K562 (cell line): ENCODE results near the gene VWA7. TPM values are rescaled to one million over a fixed set of nuclear protein-coding genes. Genes with fewer than 3 reads are reported as not detected.

Source experiments
- AFF4 ChIP-seq: sonication (generic); formaldehyde crosslinking; IDR thresholded peaks from 2 replicates; pipeline ENCODE4 v1.8.0; 2023; ENCODE audit warnings: mild to moderate bottlenecking, missing genetic modification reagents
- BRF2 ChIP-seq: IDR thresholded peaks from 3 replicates; pipeline ENCODE4 v1.6.1; 2011; ENCODE audit warnings: borderline replicate concordance, mild to moderate bottlenecking; ENCODE audit not compliant: insufficient read length, insufficient read depth
- CREB5 ChIP-seq: fragments of 250-450 bp; sonication (Bioruptor Pico); IDR thresholded peaks from 2 replicates; pipeline ENCODE4 v1.5.0; 2020; ENCODE audit warnings: mild to moderate bottlenecking
- ELK3 ChIP-seq: fragments of 450-650 bp; formaldehyde crosslinking; IDR thresholded peaks from 2 replicates; pipeline ENCODE4 v1.4.0; 2020; ENCODE audit warnings: mild to moderate bottlenecking
- GTF2E2 ChIP-seq: fragments of 200-800 bp; sonication (Bioruptor generic); IDR thresholded peaks from 2 replicates; pipeline ENCODE4 v1.6.1; 2016; ENCODE audit warnings: missing genetic modification characterization, missing compliant biosample characterization
- GTF2F1 ChIP-seq: IDR thresholded peaks from 2 replicates; pipeline ENCODE4 v1.6.1; 2011; ENCODE audit warnings: low read depth, low read length, improper control_type of control experiment
- HMGN3 ChIP-seq: IDR thresholded peaks from 2 replicates; pipeline ENCODE4 v1.6.1; 2011; ENCODE audit warnings: borderline replicate concordance, low read depth, mild to moderate bottlenecking, mixed read lengths, low read length; ENCODE audit not compliant: insufficient read length; ENCODE audit errors: extremely low read depth
- POU5F1 ChIP-seq: fragments of 150-350 bp; IDR thresholded peaks from 2 replicates; pipeline ENCODE4 v1.6.1; 2014; ENCODE audit warnings: borderline replicate concordance, low read length, low read depth, mild to moderate bottlenecking; ENCODE audit not compliant: partially characterized antibody
- SAFB2 ChIP-seq: fragments of 200-400 bp; formaldehyde crosslinking; IDR thresholded peaks from 2 replicates; pipeline ENCODE4 v1.6.1; 2018; ENCODE audit warnings: borderline replicate concordance, low read length, low read depth, moderate library complexity; ENCODE audit not compliant: severe bottlenecking
- TCF15 ChIP-seq: fragments of 250-450 bp; sonication (Bioruptor Pico); IDR thresholded peaks from 2 replicates; pipeline ENCODE4 v1.8.0; 2022; ENCODE audit warnings: moderate library complexity, mild to moderate bottlenecking, inconsistent platforms
- ZBTB11 ChIP-seq, 3 experiments: fragments of 200-800 bp in 1 of 3; fragments of 250-450 bp in 1 of 3; fragments of 450-650 bp in 1 of 3; sonication (Bioruptor Pico) in 1 of 3; sonication (Bioruptor generic) in 1 of 3; formaldehyde crosslinking in 1 of 3; IDR thresholded peaks; 2 replicates each; pipeline versions ENCODE4 v1.6.1 to v1.8.0; 2016 to 2022; ENCODE audit warnings: mild to moderate bottlenecking in 2 of 3, missing genetic modification characterization in 2 of 3, missing compliant biosample characterization in 1 of 3, moderate library complexity in 1 of 3
- ZNF766 ChIP-seq: fragments of 200-800 bp; sonication (Bioruptor generic); conservative IDR thresholded peaks from 2 replicates; pipeline ENCODE4 v1.6.1; 2016; ENCODE audit warnings: missing genetic modification characterization, missing compliant biosample characterization
- polyA plus RNA-seq, 8 experiments: library from polyadenylated mRNA; depleted of rRNA in 4 of 8; stranded (reverse) in 5 of 8; unstranded in 3 of 8; fragments of >200 nt; fragmentation: Nextera tagmentation in 2 of 8; fragmentation: Illumina TruSeq in 1 of 8; extraction: Ambion mirVana in 2 of 8; extraction: Trizol in 1 of 8; gene quantifications; 2 replicates each; pipeline versions ENCODE4 v1.2.1 to v1.2.3, GENCODE V29; 2011 to 2014; ENCODE audit warnings: inconsistent platforms in 1 of 8, missing spikeins in 1 of 8
- total RNA-seq, 7 experiments: library from RNA; depleted of rRNA in 6 of 7; stranded (reverse); fragments of >200 nt in 6 of 7; fragmentation: Illumina TruSeq in 2 of 7; extraction: Trizol in 2 of 7; gene quantifications; 2 replicates each; pipeline versions ENCODE4 v1.2.1 to v1.2.3, GENCODE V29; 2011 to 2021; ENCODE audit warnings: low replicate concordance in 1 of 7

The VWA7 gene
- total and polyA plus RNA-seq, 9 of the 15 experiments (the other 6 are each of a cell fraction or from before 2014, with no cell fraction given), result 0.18 to 2.9 (median 0.95) TPM

GRCh38 chr6:31739639-31740396 is 37.3 kb downstream of the VWA7 start, which contains the start of gene MSH5 (continued):
- TF ChIP-seq BRF2 (no peak), ELK3 (CRISPR knock-in tag) (no peak), ZBTB11 (CRISPR knock-in tag; IDR thresholded peaks at IDR 0.05) (0 out of 6 replicates have a peak, but pooled peaks of 1 of the 3 experiments have one; percentile 29), CREB5 (no peak), SAFB2 (no peak), ZNF766 (CRISPR knock-in tag) (no peak), HMGN3 (no peak), AFF4 (no peak), GTF2F1 (no peak), POU5F1 (no peak), TCF15 (CRISPR knock-in tag) (peak; percentile 88; the same call in 1 of the 2 replicates), GTF2E2 (tag) (no peak)
